Stimulated activated CD4-positive, alpha-beta T cell treated with anti-CD3 and anti-CD28 coated beads, Interleukin-15, amount 100 ng/mL, for 48 hours (primary cell): Measurements from ENCODE around the gene PTPRF.

ENCODE experiments used
- DNase-seq, 2 donors: peaks; one replicate each; pipeline ENCODE4 v3.0.0-alpha.2; 2020; ENCODE audit warnings: low read depth in 2 of 2

Gene PTPRF

GRCh38 chr1:43664369-43664768, 133.7 kb downstream of the PTPRF start:
- no peak for DNase-seq

GRCh38 chr1:43666608-43667007, 135.9 kb downstream of the PTPRF start:
- DNase-seq = no peak

- no peak for DNase-seq
These were observed 138.3 kb downstream of the PTPRF start for GRCh38 chr1:43668956-43669355.

GRCh38 chr1:43669878-43670277, 139.2 kb downstream of the PTPRF start:
- no peak for DNase-seq

- DNase-seq = no peak
These were observed 140.5 kb downstream of the PTPRF start for GRCh38 chr1:43671193-43671592.

GRCh38 chr1:43671626-43672330, 141.1 kb downstream of the PTPRF start:
- no peak for DNase-seq

- no peak for DNase-seq
These were observed 142.6 kb downstream of the PTPRF start for GRCh38 chr1:43673261-43673660.
